ENCODE data around the gene USP32.
"Not testable (repeated sequence)": the region's sequence is repeated elsewhere in the genome, so short reads cannot be mapped to it uniquely, and the experiment has no call there.

Gene USP32

GRCh38 chr17:60223456-60223855 is 168.5 kb downstream of the USP32 start:
- DNase-seq, result no peak

- not testable (repeated sequence) for DNase-seq
Measured at GRCh38 chr17:60218774-60219173, 173.2 kb downstream of the USP32 start.

GRCh38 chr17:60215895-60216294 is 176.0 kb downstream of the USP32 start:
- DNase-seq, result not testable (repeated sequence)

GRCh38 chr17:60211282-60211681 is 180.7 kb downstream of the USP32 start:
- not testable (repeated sequence) for DNase-seq

- DNase-seq, result not testable (repeated sequence)
Measured at GRCh38 chr17:60208302-60208701, 183.6 kb downstream of the USP32 start.

- not testable (repeated sequence) for DNase-seq
Measured at GRCh38 chr17:60205782-60206181, 186.2 kb downstream of the USP32 start.

- DNase-seq, result not testable (repeated sequence)
Measured at GRCh38 chr17:60198630-60199029, 193.3 kb downstream of the USP32 start.

- not testable (repeated sequence) for DNase-seq
Measured at GRCh38 chr17:60194141-60194540, 197.8 kb downstream of the USP32 start.

- no peak for DNase-seq
Measured at GRCh38 chr17:60193482-60193881, 198.5 kb downstream of the USP32 start.

- not testable (repeated sequence) for DNase-seq
Measured at GRCh38 chr17:60193032-60193431, 198.9 kb downstream of the USP32 start.

GRCh38 chr17:60190032-60190431 is 201.9 kb downstream of the USP32 start:
- DNase-seq, result not testable (repeated sequence)

GRCh38 chr17:60188759-60189158 is 203.2 kb downstream of the USP32 start:
- no peak for DNase-seq

- DNase-seq, result not testable (repeated sequence)
Measured at GRCh38 chr17:60186846-60187745, 204.8 kb downstream of the USP32 start.

GRCh38 chr17:60186372-60186771 is 205.6 kb downstream of the USP32 start:
- DNase-seq, result not testable (repeated sequence)

- not testable (repeated sequence) for DNase-seq
Measured at GRCh38 chr17:60180380-60180779, 211.6 kb downstream of the USP32 start.

GRCh38 chr17:60178180-60178579 is 213.8 kb downstream of the USP32 start:
- DNase-seq, result peak; percentile 27

- DNase-seq, result not testable (repeated sequence)
Measured at GRCh38 chr17:60176763-60177162, 215.2 kb downstream of the USP32 start.

GRCh38 chr17:60174767-60175166 is 217.2 kb downstream of the USP32 start:
- not testable (repeated sequence) for DNase-seq

- DNase-seq, result no peak
Measured at GRCh38 chr17:60174035-60174434, 217.9 kb downstream of the USP32 start.

GRCh38 chr17:60173304-60173819 is 218.6 kb downstream of the USP32 start:
- no peak for DNase-seq

- DNase-seq, result no peak
Measured at GRCh38 chr17:60171753-60172079, 220.2 kb downstream of the USP32 start.

- DNase-seq, result peak; percentile 63
Measured at GRCh38 chr17:60170835-60171752, 220.8 kb downstream of the USP32 start.

Data from NCI-H187 treated with DMSO at 0.1 percent for 48 hours (cell line).